HUDEP-2 (cell line): ENCODE measurements around the gene ARHGAP6.
"Not testable (repeated sequence)": the region's sequence is repeated elsewhere in the genome, so short reads cannot be mapped to it uniquely, and the experiment has no call there.

Source experiments
- DNase-seq, 76 experiments: peaks; one replicate each; lab custom pipeline; 2025; ENCODE audit not compliant: unreplicated experiment in 76 of 76; lab: John Stamatoyannopoulos, UW

Gene ARHGAP6

GRCh38 chrX:11135564-11136185 lies 530.0 kb downstream of the ARHGAP6 start:
- DNase-seq: peak in 22 of 76 experiments; percentile 0 to 58 (median 7)

- DNase-seq: no peak
These were observed 534.6 kb downstream of the ARHGAP6 start for GRCh38 chrX:11131146-11131545.

GRCh38 chrX:11130136-11130535 lies 535.6 kb downstream of the ARHGAP6 start:
- DNase-seq: no peak

GRCh38 chrX:11129534-11130105 lies 536.1 kb downstream of the ARHGAP6 start:
- no peak for DNase-seq

DNA sequence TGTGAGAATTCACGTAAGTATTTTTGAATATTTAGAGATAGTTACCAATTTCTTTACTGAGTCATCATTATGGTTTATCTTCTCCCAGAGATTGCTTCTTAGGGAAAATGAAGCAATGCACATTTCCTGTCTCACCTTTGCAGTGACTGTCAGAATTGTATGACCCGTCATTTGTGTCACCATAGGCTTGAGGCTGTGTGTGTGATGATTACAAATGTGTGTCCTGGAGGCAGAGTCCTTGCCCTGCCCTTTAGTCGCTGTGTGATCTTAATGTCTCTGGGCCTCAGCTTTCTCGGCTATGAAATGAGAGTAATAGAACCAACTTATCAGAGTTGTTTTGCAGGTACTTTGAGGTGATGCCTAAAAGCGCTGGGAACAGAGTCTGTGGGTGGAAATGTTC lies 540.7 kb downstream of the ARHGAP6 start:
- DNase-seq: no peak

DNA sequence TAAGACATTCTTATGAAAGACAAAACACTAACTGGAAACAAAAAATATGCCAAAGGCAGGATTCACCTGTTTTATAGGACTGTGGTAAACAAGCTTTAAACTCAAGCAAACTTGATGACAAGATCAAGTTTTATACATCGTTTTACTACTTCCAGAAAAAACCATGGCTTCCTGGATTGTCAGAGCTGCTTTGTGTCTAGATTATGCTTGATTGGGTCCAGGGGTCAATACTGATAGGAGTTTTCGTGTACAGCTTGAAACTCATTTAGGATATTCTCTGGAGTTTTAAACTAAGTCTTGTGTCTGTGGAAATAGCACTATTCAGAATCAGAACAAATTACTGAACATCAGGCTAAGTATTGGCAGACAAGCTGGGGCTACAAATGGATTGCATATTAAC lies 541.6 kb downstream of the ARHGAP6 start:
- DNase-seq: no peak

GRCh38 chrX:11123087-11123486 lies 542.6 kb downstream of the ARHGAP6 start:
- DNase-seq: not testable (repeated sequence)

- peak in 19 of 76 experiments; percentile 0 to 35 (median 3) for DNase-seq
These were observed 546.3 kb downstream of the ARHGAP6 start for GRCh38 chrX:11119313-11119943.

GRCh38 chrX:11117745-11118144 lies 548.0 kb downstream of the ARHGAP6 start:
- DNase-seq: peak in 18 of 76 experiments; percentile 0 to 43 (median 4)

DNA sequence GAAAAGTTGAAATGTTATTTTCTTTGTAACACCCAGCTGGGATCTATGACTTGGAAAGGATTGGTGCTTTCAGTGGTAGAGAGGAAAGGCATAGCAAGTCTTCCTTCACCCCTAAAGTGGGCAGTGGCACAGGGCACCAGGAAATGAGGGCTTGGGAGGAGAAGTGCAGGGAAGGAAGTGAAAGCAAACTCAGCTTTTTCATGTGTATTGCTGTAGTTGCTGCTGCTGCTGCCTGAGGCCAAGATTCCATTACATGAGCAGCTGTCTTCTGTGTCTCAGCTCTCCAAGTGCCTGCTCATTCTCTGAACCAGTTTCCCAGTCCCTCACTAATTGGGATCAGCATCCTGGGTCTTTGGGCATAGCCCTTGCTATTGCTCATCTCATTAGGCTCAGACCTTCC lies 552.0 kb downstream of the ARHGAP6 start:
- DNase-seq: no peak

DNA sequence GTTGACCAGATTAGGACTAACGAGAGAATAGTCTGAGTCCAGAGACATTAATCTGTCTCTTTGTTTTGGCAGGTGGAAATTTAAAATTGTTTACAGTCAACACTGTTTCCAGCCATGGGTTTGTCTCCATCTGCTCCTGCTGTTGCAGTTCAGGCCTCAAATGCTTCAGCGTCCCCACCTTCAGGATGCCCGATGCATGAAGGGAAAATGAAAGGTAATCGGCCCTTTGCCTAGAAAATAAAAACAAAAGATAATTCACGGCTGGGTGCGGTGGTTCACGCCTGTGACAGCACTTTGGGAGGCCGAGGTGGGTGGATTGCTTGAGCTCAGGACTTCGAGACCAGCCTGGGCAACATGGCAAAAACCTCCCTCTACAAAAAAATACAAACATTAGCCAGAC lies 553.8 kb downstream of the ARHGAP6 start:
- DNase-seq: no peak

GRCh38 chrX:11111037-11111851 lies 554.5 kb downstream of the ARHGAP6 start, which contains the start of gene HCCS:
Gene HCCS, plus strand, starts transcription at chrX:11111332. Its CDS starts 729 bp downstream, at chrX:11112061.
- DNase-seq: peak in 75 of 76 experiments; percentile 1 to 82 (median 63)

- DNase-seq: no peak
These were observed 555.8 kb downstream of the ARHGAP6 start for GRCh38 chrX:11109968-11110367.

DNA sequence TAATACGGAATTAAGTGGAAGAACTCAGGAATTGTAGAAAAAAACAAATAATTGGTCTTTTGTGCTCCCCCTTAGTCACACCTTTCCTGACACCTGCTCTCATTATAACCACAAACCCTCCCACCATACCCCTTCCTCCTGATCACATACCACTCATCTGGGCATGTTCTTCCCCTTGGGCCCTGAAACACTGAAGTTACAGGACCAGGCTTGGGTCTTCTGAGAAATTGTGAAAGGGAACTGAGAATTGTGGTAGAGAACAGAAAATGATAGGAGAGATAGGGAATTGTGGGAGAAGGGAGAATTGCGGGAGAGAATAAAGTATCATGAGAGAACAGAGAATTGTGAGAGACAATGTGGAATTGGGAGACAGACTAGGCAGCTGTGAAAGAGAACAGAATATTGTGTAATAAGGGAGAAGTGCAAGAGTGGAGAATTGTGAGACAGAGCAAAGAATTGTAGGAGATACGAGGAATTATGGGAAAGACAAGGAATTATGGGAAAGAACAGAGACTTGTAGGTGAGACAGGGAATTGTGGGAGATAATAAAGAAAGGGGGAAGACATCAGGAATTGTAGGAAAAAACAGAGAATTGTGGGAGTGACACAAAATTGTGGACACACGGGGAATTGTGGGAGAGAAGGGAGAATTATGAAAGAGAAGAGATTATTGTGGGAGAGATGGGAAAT lies 557.3 kb downstream of the ARHGAP6 start:
- DNase-seq: no peak

GRCh38 chrX:11105080-11105479 lies 560.6 kb downstream of the ARHGAP6 start:
- DNase-seq: peak in 4 of 76 experiments; percentile 0 to 10 (median 2)

DNA sequence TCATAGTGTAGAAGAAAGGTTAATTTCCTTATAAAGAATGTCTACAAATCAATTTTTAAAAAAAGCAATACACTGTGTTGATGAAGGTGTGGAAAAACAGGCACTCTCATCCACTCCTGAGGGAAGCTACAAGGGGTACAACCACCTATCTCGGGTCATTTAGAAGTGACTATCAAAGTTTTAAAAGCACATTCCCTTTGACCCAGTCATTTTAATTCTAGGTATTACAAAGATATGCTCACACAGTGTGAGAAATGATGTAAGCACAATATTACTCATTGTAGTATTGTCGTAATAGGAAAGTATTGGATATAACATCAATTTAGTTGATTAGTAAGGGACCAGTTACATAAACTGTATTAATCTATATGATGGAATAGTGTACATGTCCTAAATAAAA lies 562.0 kb downstream of the ARHGAP6 start:
- no peak for DNase-seq

DNA sequence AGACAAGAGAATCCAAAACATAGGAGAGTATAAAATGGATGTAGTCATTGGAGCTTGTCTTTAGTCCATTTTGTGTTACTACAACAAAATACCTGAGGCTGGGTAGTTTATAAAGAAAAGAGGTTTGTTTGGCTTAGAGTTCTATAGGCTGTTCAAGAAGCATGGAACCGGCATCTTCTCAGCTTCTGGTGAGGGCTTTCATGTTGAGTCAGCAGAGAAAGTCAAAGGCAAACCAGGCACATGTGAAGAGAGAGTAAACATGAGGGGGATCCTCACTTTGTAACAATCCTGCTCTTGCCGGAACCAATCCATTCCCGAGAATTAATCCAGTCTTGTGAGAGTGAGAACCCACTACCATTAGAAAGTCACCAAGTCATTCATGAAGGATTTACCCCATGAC lies 562.7 kb downstream of the ARHGAP6 start:
- no peak for DNase-seq

- peak in 4 of 76 experiments; percentile 0 to 4 (median 0) for DNase-seq
These were observed 565.3 kb downstream of the ARHGAP6 start for GRCh38 chrX:11100281-11101035.

DNA sequence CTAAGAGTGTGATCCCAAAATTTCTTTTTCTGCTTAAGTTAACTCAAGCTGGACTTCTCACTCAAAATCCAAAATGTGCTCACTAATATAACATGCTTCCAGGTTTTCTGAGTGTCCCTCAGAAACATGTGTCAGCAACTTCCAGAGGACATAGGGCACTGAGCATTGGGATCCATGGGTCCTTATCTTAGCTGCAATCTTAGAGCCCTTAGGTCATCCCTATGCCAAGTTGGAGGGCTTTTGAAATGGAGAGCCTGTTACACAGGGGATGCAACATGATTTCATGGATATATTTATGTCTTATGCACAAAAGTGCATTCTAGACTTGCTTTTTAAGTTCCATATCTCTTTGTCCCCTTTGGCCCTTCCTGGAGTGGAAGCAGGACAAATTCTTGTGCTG lies 566.3 kb downstream of the ARHGAP6 start:
- no peak for DNase-seq

DNA sequence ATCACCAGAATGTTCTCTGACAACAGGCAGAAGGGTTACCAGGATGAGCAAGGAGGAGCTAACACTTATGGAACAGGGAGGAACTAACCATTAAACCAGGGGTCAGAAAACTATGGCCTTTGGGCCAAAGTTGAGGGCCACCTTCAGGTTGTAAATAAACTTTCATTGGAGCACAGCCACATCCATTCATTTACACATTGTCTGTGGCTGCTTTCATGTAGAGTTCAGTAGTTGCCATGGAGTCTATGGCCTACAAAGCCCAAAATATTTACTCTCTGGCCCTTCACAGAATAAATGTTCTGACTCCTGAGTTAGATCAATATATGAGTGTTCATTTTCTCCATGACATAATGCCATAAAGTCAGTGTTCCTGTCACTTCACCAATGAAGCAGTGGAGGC lies 567.8 kb downstream of the ARHGAP6 start:
- DNase-seq: no peak
